Liver (tissue), 9 donors: ENCODE results near the gene HTR6. TPM values are rescaled to one million over a fixed set of nuclear protein-coding genes. Genes with fewer than 3 reads are reported as not detected.

ENCODE experiments used
- DNase-seq: peaks from one replicate; pipeline ENCODE4 v3.0.0-alpha.2; 2017; ENCODE audit warnings: low spot score
- H3K27ac ChIP-seq, 2 donors: one replicate each; pipeline ENCODE4 v1.7.0; 2013; ENCODE audit warnings: inconsistent platforms in 2 of 2, low read length in 2 of 2, control low read depth in 1 of 2, low read depth in 1 of 2, mild to moderate bottlenecking in 1 of 2
- H3K27me3 ChIP-seq, 4 donors: one replicate each; pipeline versions ENCODE4 v1.6.1 to v1.7.0; 2013; ENCODE audit warnings: low read length in 3 of 4, inconsistent platforms in 1 of 4, mild to moderate bottlenecking in 1 of 4, moderate library complexity in 1 of 4; ENCODE audit not compliant: control insufficient read depth in 4 of 4, insufficient read depth in 4 of 4
- H3K36me3 ChIP-seq, 4 donors: one replicate each; pipeline versions ENCODE4 v1.6.1 to v1.7.0; 2013; ENCODE audit warnings: low read length in 3 of 4, mild to moderate bottlenecking in 3 of 4, low read depth in 1 of 4, moderate library complexity in 1 of 4; ENCODE audit not compliant: control insufficient read depth in 4 of 4, insufficient read depth in 3 of 4
- H3K4me1 ChIP-seq, 4 donors: one replicate each; pipeline versions ENCODE4 v1.6.1 to v1.7.0; 2013; ENCODE audit warnings: low read length in 3 of 4, mild to moderate bottlenecking in 3 of 4, moderate library complexity in 1 of 4; ENCODE audit not compliant: control insufficient read depth in 4 of 4, insufficient read depth in 4 of 4
- H3K4me3 ChIP-seq, 3 donors: one replicate each; pipeline versions ENCODE4 v1.6.1 to v1.7.0; 2013; ENCODE audit warnings: low read length in 3 of 3, control low read depth in 1 of 3, low read depth in 1 of 3, mild to moderate bottlenecking in 1 of 3
- H3K9ac ChIP-seq, 2 donors: one replicate each; pipeline ENCODE4 v1.7.0; 2013; ENCODE audit warnings: low read length in 2 of 2, mild to moderate bottlenecking in 2 of 2, moderate library complexity in 2 of 2, control low read depth in 1 of 2, low read depth in 1 of 2
- H3K9me3 ChIP-seq, 4 donors: one replicate each; pipeline versions ENCODE4 v1.6.1 to v1.7.0; 2013; ENCODE audit warnings: low read length in 3 of 4; ENCODE audit not compliant: control insufficient read depth in 4 of 4
- ATF3 ChIP-seq: IDR thresholded peaks from 2 replicates; pipeline ENCODE4 v1.6.1; 2016; ENCODE audit warnings: antibody characterized with exemption
- CTCF ChIP-seq: fragments of 150-350 bp; IDR thresholded peaks from 2 replicates; pipeline ENCODE4 v1.5.1; 2017; ENCODE audit warnings: improper control_type of control experiment, low read depth, low read length; ENCODE audit not compliant: missing input control
- EGR1 ChIP-seq, 2 donors: IDR thresholded peaks; 2 replicates each; pipeline ENCODE4 v1.6.1; 2016 to 2018; ENCODE audit warnings: antibody characterized with exemption in 2 of 2, low read depth in 2 of 2
- FOXA1 ChIP-seq: IDR thresholded peaks from 2 replicates; pipeline ENCODE4 v1.6.1; 2016; ENCODE audit warnings: antibody characterized with exemption
- GABPA ChIP-seq, 2 donors: IDR thresholded peaks in 1 of 2; conservative IDR thresholded peaks in 1 of 2; 2 replicates each; pipeline ENCODE4 v1.6.1; 2016; ENCODE audit warnings: antibody characterized with exemption in 2 of 2, mild to moderate bottlenecking in 1 of 2, moderate library complexity in 1 of 2
- HNF4A ChIP-seq, 2 donors: conservative IDR thresholded peaks; 2 replicates each; pipeline ENCODE4 v1.6.1; 2016; ENCODE audit warnings: antibody characterized with exemption in 2 of 2, mild to moderate bottlenecking in 2 of 2
- HNF4G ChIP-seq: IDR thresholded peaks from 2 replicates; pipeline ENCODE4 v1.6.1; 2016; ENCODE audit warnings: antibody characterized with exemption
- JUND ChIP-seq, 2 donors: IDR thresholded peaks; 2 replicates each; pipeline ENCODE4 v1.6.1; 2016; ENCODE audit warnings: antibody characterized with exemption in 2 of 2
- MAX ChIP-seq: IDR thresholded peaks from 2 replicates; pipeline ENCODE4 v1.6.1; 2016; ENCODE audit warnings: antibody characterized with exemption
- NR2F2 ChIP-seq: IDR thresholded peaks from 2 replicates; pipeline ENCODE4 v1.6.1; 2016; ENCODE audit warnings: antibody characterized with exemption
- REST ChIP-seq: IDR thresholded peaks from 2 replicates; pipeline ENCODE4 v1.6.1; 2016; ENCODE audit warnings: antibody characterized with exemption, mild to moderate bottlenecking
- RXRA ChIP-seq, 2 donors: IDR thresholded peaks; 2 replicates each; pipeline ENCODE4 v1.6.1; 2017 to 2018; ENCODE audit warnings: antibody characterized with exemption in 2 of 2, mild to moderate bottlenecking in 1 of 2
- SP1 ChIP-seq: IDR thresholded peaks from 2 replicates; pipeline ENCODE4 v1.6.1; 2018; ENCODE audit warnings: antibody characterized with exemption, mild to moderate bottlenecking
- TAF1 ChIP-seq: conservative IDR thresholded peaks from 2 replicates; pipeline ENCODE4 v1.6.1; 2016; ENCODE audit warnings: antibody characterized with exemption, mild to moderate bottlenecking
- ZBTB33 ChIP-seq: IDR thresholded peaks from 2 replicates; pipeline ENCODE4 v1.6.1; 2016; ENCODE audit warnings: antibody characterized with exemption
- WGBS: extraction: QIAGEN DNeasy Blood & Tissue Kit; methylation state at CpG from one replicate; pipeline ENCODE4 v1.1.7; 2013; 5-methylcytosine and 5-hydroxymethylcytosine counted together
- polyA plus RNA-seq, 2 donors: library from polyadenylated mRNA; stranded (reverse) in 1 of 2; unstranded in 1 of 2; fragments of 200-250 nt in 1 of 2; fragments of >200 nt in 1 of 2; fragmentation: Nextera tagmentation in 1 of 2; extraction: Ambion mirVana in 1 of 2; gene quantifications; one replicate each; pipeline versions ENCODE4 v1.2.1 to v1.2.3, GENCODE V29; 2013 to 2015
- total RNA-seq, 2 donors: library from RNA; depleted of rRNA; stranded (reverse); fragments of >200 nt; gene quantifications; one replicate each; pipeline ENCODE4 v1.2.3, GENCODE V29; 2014
- donor health status: healthy.
- donor health status: healthy.
- donor health status: healthy.
- donor health status: healthy.
- donor health status: healthy.

Gene HTR6
- total and polyA plus RNA-seq, 4 donors: not detected

- TF ChIP-seq HNF4A (conservative IDR thresholded peaks at IDR 0.05): no peak
- no peak for TF ChIP-seq ZBTB33
Observed at GRCh38 chr1:19679691-19680090, 15.0 kb downstream of the HTR6 start (continued).

GRCh38 chr1:19680644-19681043 is 16.0 kb downstream of the HTR6 start:
- Histone ChIP-seq H3K9me3 (no peaks in the 10 kb centered on the region), H3K4me3 (no peak overlapping the region), H3K36me3 (peaks cover 0 to 4% (median under 1%) of the 10 kb centered on the region in 4 donors), H3K27me3 (no peaks in the 10 kb centered on the region), H3K27ac (no peak overlapping the region), H3K4me1 (no peaks in the 10 kb centered on the region), H3K9ac (no peak overlapping the region)
- no peak for DNase-seq
- WGBS: 93% methylated on average over 7 of the region's 7 CpGs
- TF ChIP-seq FOXA1: no peak
- TF ChIP-seq EGR1 (IDR thresholded peaks at IDR 0.05; ENCODE audit: low read depth in 2 of 2): no peak
- TF ChIP-seq NR2F2: no peak
- TF ChIP-seq ATF3: no peak
- no peak for TF ChIP-seq HNF4G
- TF ChIP-seq MAX: no peak
- no peak for TF ChIP-seq ZBTB33
- TF ChIP-seq GABPA (IDR thresholded peaks at IDR 0.05 in 1 of 2, conservative IDR thresholded peaks at IDR 0.05 in 1 of 2): no peak
- TF ChIP-seq TAF1: no peak
- TF ChIP-seq REST: no peak
- no peak for TF ChIP-seq SP1
- no peak for TF ChIP-seq RXRA (IDR thresholded peaks at IDR 0.05)
- no peak for TF ChIP-seq JUND (IDR thresholded peaks at IDR 0.05)
- no peak for TF ChIP-seq HNF4A (conservative IDR thresholded peaks at IDR 0.05)
- no peak for TF ChIP-seq CTCF
